NCI-H2107 (cell line): ENCODE results near the gene NTRK2.

Experiments
- DNase-seq: peaks from one replicate; lab custom pipeline; 2025; lab: John Stamatoyannopoulos, UW

Gene NTRK2

GRCh38 chr9:84974855-84975254 is 305.3 kb downstream of the NTRK2 start:
- DNase-seq, result no peak

GRCh38 chr9:84975926-84976325 is 306.4 kb downstream of the NTRK2 start:
- no peak for DNase-seq

GRCh38 chr9:84978661-84979060 is 309.1 kb downstream of the NTRK2 start:
- DNase-seq, result no peak

- no peak for DNase-seq
Measured at GRCh38 chr9:84983749-84984148, 314.2 kb downstream of the NTRK2 start.

GRCh38 chr9:84988621-84989020 is 319.1 kb downstream of the NTRK2 start:
- no peak for DNase-seq

GRCh38 chr9:84990416-84990815 is 320.9 kb downstream of the NTRK2 start:
- DNase-seq, result no peak

GRCh38 chr9:84990850-84991513 is 321.5 kb downstream of the NTRK2 start:
- DNase-seq, result no peak

- DNase-seq, result no peak
Measured at GRCh38 chr9:84991514-84991870, 322.0 kb downstream of the NTRK2 start.

- DNase-seq, result no peak
Measured at GRCh38 chr9:84992381-84992780, 322.9 kb downstream of the NTRK2 start.

GRCh38 chr9:84993105-84993504 is 323.6 kb downstream of the NTRK2 start:
- DNase-seq, result no peak

GRCh38 chr9:84996029-84996428 is 326.5 kb downstream of the NTRK2 start:
- no peak for DNase-seq

GRCh38 chr9:84996716-84997115 is 327.2 kb downstream of the NTRK2 start:
- DNase-seq, result no peak

GRCh38 chr9:84997472-84997871 is 327.9 kb downstream of the NTRK2 start:
- no peak for DNase-seq

GRCh38 chr9:84998639-84999038 is 329.1 kb downstream of the NTRK2 start:
- DNase-seq, result no peak

GRCh38 chr9:84999788-85000187 is 330.3 kb downstream of the NTRK2 start:
- no peak for DNase-seq

GRCh38 chr9:85001925-85002324 is 332.4 kb downstream of the NTRK2 start:
- DNase-seq, result no peak

- no peak for DNase-seq
Measured at GRCh38 chr9:85004818-85005413, 335.4 kb downstream of the NTRK2 start.

GRCh38 chr9:85007748-85008147 is 338.2 kb downstream of the NTRK2 start:
- DNase-seq, result no peak

- no peak for DNase-seq
Measured at GRCh38 chr9:85008215-85008614, 338.7 kb downstream of the NTRK2 start.

GRCh38 chr9:85009251-85009650 is 339.7 kb downstream of the NTRK2 start:
- DNase-seq, result no peak

GRCh38 chr9:85013703-85014102 is 344.2 kb downstream of the NTRK2 start:
- no peak for DNase-seq

- no peak for DNase-seq
Measured at GRCh38 chr9:85014292-85014691, 344.8 kb downstream of the NTRK2 start.

- DNase-seq, result no peak
Measured at GRCh38 chr9:85016384-85017006, 347.0 kb downstream of the NTRK2 start.

- DNase-seq, result no peak
Measured at GRCh38 chr9:85020791-85021190, 351.3 kb downstream of the NTRK2 start.
